HEK293 (cell line): Measurements from ENCODE around the gene NCCRP1.
A peak's percentile ranks its signal among the peaks of the same experiment; 100 is the strongest.
"Not testable (repeated sequence)": the region's sequence is repeated elsewhere in the genome, so short reads cannot be mapped to it uniquely, and the experiment has no call there.

Source experiments
- CTCF ChIA-PET: fragments of 350-600 bp; formaldehyde crosslinking; extraction: SDS; loops from one replicate; lab custom pipeline; 2021; ENCODE audit warnings: antibody characterized with exemption; lab: Yijun Ruan, JAX
- POLR2A ChIA-PET: fragments of 300-600 bp; formaldehyde crosslinking; extraction: SDS; loops from one replicate; lab custom pipeline; 2020; ENCODE audit warnings: antibody characterized with exemption, inconsistent platforms; lab: Yijun Ruan, JAX
- H3K27ac ChIP-seq: fragments of 200-500 bp; sonication (Bioruptor generic); 2 replicates; pipeline ENCODE4 v1.5.1; 2014; ENCODE audit warnings: low read depth, low read length, control low read depth, inconsistent platforms; ENCODE audit errors: extremely low read depth
- H3K36me3 ChIP-seq, 2 experiments: fragments of 200-500 bp in 1 of 2; sonication (Bioruptor generic) in 1 of 2; 1 replicate in 1 of 2; 2 replicates in 1 of 2; pipeline ENCODE4 v1.5.1; 2014 to 2017; ENCODE audit warnings: inconsistent platforms in 2 of 2, low read length in 2 of 2; ENCODE audit not compliant: control insufficient read depth in 2 of 2, insufficient read depth in 1 of 2
- H3K4me1 ChIP-seq: fragments of 200-500 bp; sonication (Bioruptor generic); 2 replicates; pipeline ENCODE4 v1.5.1; 2014; ENCODE audit warnings: mild to moderate bottlenecking, low read length, inconsistent platforms; ENCODE audit not compliant: control insufficient read depth, insufficient read depth
- H3K4me3 ChIP-seq: 2 replicates; pipeline ENCODE4 v1.5.1; 2011; ENCODE audit warnings: low read depth, mild to moderate bottlenecking, control low read depth, low read length, moderate library complexity
- H3K9me3 ChIP-seq: fragments of 200-500 bp; sonication (Bioruptor generic); 2 replicates; pipeline ENCODE4 v1.5.1; 2014; ENCODE audit warnings: low read depth, low read length, inconsistent platforms; ENCODE audit not compliant: control insufficient read depth, insufficient read depth
- GLIS1 ChIP-seq: fragments of 450-650 bp; formaldehyde crosslinking; IDR thresholded peaks from 2 replicates; pipeline ENCODE4 v1.5.1; 2016; ENCODE audit warnings: missing biosample characterization, missing genetic modification characterization
- KLF10 ChIP-seq: fragments of 450-650 bp; IDR thresholded peaks from 2 replicates; pipeline ENCODE4 v1.5.1; 2018; ENCODE audit warnings: missing biosample characterization, mild to moderate bottlenecking, missing genetic modification characterization
- RBAK ChIP-seq: fragments of 450-650 bp; formaldehyde crosslinking; IDR thresholded peaks from 2 replicates; pipeline ENCODE4 v1.5.1; 2016; ENCODE audit warnings: missing biosample characterization, missing genetic modification characterization
- SETDB1 ChIP-seq: IDR thresholded peaks from one replicate; pipeline ENCODE4 v1.6.1; 2017; ENCODE audit warnings: mild to moderate bottlenecking, low read length, moderate library complexity, mixed read lengths; ENCODE audit not compliant: insufficient read length
- SP2 ChIP-seq: fragments of 450-650 bp; formaldehyde crosslinking; IDR thresholded peaks from 2 replicates; pipeline ENCODE4 v1.5.1; 2016; ENCODE audit warnings: missing biosample characterization, missing genetic modification characterization
- ZFP3 ChIP-seq: fragments of 450-650 bp; formaldehyde crosslinking; IDR thresholded peaks from 2 replicates; pipeline ENCODE4 v1.5.1; 2016; ENCODE audit warnings: low read depth, missing biosample characterization, missing genetic modification characterization
- ZNF2 ChIP-seq: fragments of 450-650 bp; formaldehyde crosslinking; IDR thresholded peaks from 2 replicates; pipeline ENCODE4 v1.5.1; 2016; ENCODE audit warnings: missing biosample characterization, missing genetic modification characterization
- ZNF248 ChIP-seq: fragments of 450-650 bp; formaldehyde crosslinking; IDR thresholded peaks from 2 replicates; pipeline ENCODE4 v1.5.1; 2017; ENCODE audit warnings: missing biosample characterization, missing genetic modification characterization
- ZNF426 ChIP-seq: fragments of 450-650 bp; formaldehyde crosslinking; IDR thresholded peaks from 2 replicates; pipeline ENCODE4 v1.5.1; 2017; ENCODE audit warnings: missing biosample characterization, missing genetic modification characterization, mild to moderate bottlenecking, inconsistent platforms, moderate library complexity
- ZNF585B ChIP-seq: fragments of 450-650 bp; formaldehyde crosslinking; IDR thresholded peaks from 2 replicates; pipeline ENCODE4 v1.5.1; 2016; ENCODE audit warnings: missing biosample characterization, missing genetic modification characterization
- ZNF791 ChIP-seq: fragments of 450-650 bp; formaldehyde crosslinking; IDR thresholded peaks from 2 replicates; pipeline ENCODE4 v1.5.1; 2016; ENCODE audit warnings: missing biosample characterization, missing genetic modification characterization
- ZNF843 ChIP-seq: fragments of 450-650 bp; formaldehyde crosslinking; IDR thresholded peaks from 2 replicates; pipeline ENCODE4 v1.5.1; 2016; ENCODE audit warnings: missing biosample characterization, missing genetic modification characterization
- TF ChIP-seq, protein P1 (sequence below): fragments of 450-650 bp; formaldehyde crosslinking; IDR thresholded peaks from 2 replicates; pipeline ENCODE4 v1.5.1; 2016; ENCODE audit warnings: missing biosample characterization, missing genetic modification characterization
- TF ChIP-seq, protein P2 (sequence below): IDR thresholded peaks from 2 replicates; pipeline ENCODE4 v1.6.1; 2011; ENCODE audit warnings: mild to moderate bottlenecking, low read depth, low read length, borderline replicate concordance
- TF ChIP-seq, protein P3 (sequence below): fragments of 450-650 bp; formaldehyde crosslinking; IDR thresholded peaks from 2 replicates; pipeline ENCODE4 v1.5.1; 2016; ENCODE audit warnings: missing biosample characterization, missing genetic modification characterization, low read depth

NCCRP1 gene

DNA sequence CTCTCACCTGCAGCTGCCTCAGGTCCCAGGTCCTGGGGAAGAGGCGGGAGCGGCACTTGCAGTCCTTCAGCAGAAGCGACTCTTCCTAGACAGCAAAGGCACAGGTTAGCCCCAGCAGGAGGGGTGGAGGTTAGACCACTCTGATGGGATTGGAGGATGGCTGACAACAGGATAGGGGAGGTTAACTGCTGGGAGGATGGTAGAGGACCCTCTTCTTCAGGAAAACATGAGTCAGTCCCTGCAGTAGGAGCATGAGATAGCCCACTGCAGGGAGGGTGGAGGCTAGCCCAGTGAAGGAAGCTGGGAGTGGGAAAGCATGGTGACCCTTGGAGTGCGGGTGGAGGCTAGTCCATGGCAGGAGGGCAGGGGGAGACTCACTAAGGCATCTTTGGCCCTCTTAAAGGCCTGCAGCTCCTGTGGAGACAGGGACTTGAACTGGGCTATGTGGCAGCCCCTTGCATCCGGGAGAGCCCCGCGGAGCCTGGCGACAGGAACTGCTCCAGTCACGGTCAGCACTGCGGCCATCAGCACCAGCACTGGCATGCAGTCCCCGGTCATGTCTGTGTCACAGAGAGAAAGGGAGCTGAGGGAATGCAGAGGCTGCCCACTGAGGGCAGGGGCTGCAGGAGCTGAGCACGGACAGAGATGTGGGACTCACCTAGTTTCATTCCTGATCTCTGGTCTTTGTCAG, 47.8 kb downstream of the NCCRP1 start, which contains the start of gene IFNL3:
IFNL3 (minus strand) TSS at position 597 of the 691 bp plus-strand sequence; CDS start at position 558, 39 bp downstream.
- H3K4me1 ChIP-seq, POLR2A ChIA-PET, CTCF ChIA-PET, H3K9me3 ChIP-seq, H3K27ac ChIP-seq, H3K36me3 ChIP-seq, H3K4me3 ChIP-seq: not testable (repeated sequence)
- TF ChIP-seq, protein P1, sequence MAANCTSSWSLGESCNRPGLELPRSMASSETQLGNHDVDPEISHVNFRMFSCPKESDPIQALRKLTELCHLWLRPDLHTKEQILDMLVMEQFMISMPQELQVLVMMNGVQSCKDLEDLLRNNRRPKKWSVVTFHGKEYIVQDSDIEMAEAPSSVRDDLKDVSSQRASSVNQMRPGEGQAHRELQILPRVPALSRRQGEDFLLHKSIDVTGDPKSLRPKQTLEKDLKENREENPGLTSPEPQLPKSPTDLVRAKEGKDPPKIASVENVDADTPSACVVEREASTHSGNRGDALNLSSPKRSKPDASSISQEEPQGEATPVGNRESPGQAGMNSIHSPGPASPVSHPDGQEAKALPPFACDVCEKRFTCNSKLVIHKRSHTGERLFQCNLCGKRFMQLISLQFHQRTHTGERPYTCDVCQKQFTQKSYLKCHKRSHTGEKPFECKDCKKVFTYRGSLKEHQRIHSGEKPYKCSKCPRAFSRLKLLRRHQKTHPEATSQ (tag by site-specific recombination): peak; percentile 70; the same call in 1 of the 2 replicates

DNA sequence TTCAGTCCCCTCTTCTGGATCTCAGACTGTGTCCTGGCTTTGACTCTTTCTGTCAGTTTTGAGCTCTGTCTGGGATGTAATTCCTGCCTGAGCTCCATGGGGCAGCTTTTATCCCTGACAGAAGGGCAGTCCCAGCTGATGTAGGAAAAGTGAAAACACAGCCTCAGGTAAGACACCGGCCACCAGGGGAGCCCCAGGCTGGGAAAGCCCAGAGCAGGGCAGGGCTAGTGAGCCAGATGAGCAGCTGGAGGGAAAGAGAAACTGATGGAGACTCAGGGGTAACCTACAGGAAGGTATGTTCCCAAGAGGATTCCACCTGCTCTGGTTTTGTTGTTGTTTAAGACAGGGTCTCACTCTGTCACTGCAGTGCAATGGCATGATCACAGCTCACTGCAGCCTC, 48.4 kb downstream of the NCCRP1 start:
- H3K4me3 ChIP-seq, H3K4me1 ChIP-seq, H3K36me3 ChIP-seq, POLR2A ChIA-PET, H3K27ac ChIP-seq, H3K9me3 ChIP-seq: not testable (repeated sequence)
- CTCF ChIA-PET: interaction anchor here (0.6 kb wide), 1 partner anchor 94 kb away, joined by 3 read pairs; no protein-coding TSS in a partner anchor

DNA sequence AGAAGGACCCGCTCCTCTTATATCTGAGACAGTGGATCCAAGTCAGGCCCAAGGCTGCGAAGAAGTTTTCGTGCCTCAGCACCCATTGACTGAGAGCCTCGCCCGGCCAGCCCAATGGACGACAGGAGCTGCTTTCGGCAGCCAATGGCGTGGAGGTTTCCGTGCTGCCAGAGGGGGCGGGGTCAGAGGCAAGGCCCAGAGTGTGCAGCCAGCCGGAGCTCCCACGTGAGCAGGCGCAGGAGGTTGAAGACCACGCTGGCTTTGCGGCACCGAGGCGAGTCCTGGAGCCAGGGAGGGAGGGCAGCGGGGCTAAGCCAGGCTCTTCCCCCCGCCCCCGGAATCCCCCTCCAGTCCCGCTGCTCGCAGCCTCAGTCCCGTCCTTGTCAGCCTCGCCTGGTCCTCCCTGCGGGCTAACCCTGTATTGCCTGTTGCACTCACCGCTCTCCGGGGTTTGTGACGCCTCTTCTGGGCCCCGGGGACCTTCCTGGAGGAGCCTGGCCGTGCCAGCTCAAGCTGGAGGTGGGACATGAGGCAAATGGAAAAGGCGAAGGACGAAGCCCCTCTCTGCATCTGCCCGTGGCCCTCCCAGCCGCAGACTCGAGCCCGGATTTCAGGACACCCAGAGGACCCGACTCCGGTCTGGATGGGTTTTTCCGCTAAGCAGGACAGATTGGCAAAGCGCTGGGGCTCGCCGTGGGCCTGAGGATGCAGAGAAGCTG, 50.3 kb downstream of the NCCRP1 start:
- Histone ChIP-seq H3K9me3 (no peaks in the 10 kb centered on the region), H3K36me3 (no peaks in the 10 kb centered on the region), H3K4me1 (no peaks in the 10 kb centered on the region), H3K27ac (no peak overlapping the region), H3K4me3 (no peak overlapping the region)
- ChIA-PET CTCF (no interaction called here), POLR2A (interaction anchor here (0.6 kb wide), 2 partner anchors 44 to 329 kb away, joined by 3 read pairs; no protein-coding TSS in a partner anchor)
- TF ChIP-seq ZNF2 (tag by site-specific recombination) (no peak), SP2 (tag by site-specific recombination) (0 out of 2 replicates have a peak, but pooled peaks have one; percentile 7)

DNA sequence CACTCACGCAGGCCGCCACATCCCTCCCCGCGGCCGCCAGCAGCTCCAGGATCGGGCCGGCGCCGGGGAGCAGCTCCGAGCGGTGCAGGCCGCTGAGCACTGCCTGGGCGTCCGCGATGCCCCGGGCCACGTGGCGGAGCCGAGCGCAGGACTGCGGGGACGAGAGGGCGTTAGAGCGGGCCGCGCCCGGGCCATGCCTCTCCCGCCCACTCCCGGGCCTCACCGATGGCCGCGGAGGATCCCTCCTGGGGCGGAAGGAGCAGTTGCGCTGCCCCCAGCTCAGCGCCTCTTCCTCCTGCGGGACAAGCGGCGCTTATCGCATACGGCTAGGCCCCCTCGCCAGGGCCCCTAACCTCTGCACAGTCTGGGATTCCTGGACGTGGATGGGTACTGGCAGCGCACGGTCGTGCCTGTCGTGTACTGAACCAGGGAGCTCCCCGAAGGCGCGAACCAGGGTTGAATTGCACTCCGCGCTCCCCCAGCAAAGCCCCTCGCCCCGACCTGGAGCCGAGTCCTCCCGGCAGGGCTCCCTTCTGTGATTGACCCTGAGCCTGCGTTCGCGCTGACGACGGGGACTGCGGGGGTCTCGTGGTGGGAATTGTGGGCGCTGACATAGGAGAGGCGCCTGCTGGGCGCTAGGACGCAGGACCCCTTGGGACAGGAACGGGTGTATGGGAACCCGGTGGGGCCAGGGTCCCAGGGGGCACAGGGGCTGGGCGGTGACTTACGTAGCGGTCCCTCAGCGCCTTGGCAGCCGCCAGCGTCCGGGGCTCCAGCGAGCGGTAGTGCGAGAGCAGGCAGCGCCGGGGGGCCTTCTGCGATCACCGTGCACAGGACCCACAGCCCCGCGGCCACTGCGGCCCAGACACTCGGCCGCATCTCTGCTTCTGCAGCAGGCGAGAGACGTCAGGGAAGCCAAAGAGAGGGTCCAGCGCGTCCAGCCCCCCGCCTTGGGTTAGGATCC, 51.2 kb downstream of the NCCRP1 start:
- TF ChIP-seq ZFP3: no peak
- TF ChIP-seq, protein P2, sequence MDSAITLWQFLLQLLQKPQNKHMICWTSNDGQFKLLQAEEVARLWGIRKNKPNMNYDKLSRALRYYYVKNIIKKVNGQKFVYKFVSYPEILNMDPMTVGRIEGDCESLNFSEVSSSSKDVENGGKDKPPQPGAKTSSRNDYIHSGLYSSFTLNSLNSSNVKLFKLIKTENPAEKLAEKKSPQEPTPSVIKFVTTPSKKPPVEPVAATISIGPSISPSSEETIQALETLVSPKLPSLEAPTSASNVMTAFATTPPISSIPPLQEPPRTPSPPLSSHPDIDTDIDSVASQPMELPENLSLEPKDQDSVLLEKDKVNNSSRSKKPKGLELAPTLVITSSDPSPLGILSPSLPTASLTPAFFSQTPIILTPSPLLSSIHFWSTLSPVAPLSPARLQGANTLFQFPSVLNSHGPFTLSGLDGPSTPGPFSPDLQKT: no peak
- H3K27ac ChIP-seq: no peak overlapping the region
- POLR2A ChIA-PET: interaction anchor here (0.6 kb wide), 1 partner anchor 43 kb away, joined by 3 read pairs; no protein-coding TSS in a partner anchor
- peaks cover 2% of the 10 kb centered on the region; the same call in 1 of the 2 replicates for H3K4me1 ChIP-seq
- no peaks in the 10 kb centered on the region for H3K36me3 ChIP-seq
- H3K9me3 ChIP-seq: no peaks in the 10 kb centered on the region
- H3K4me3 ChIP-seq: no peak overlapping the region
- CTCF ChIA-PET: no interaction called here

DNA sequence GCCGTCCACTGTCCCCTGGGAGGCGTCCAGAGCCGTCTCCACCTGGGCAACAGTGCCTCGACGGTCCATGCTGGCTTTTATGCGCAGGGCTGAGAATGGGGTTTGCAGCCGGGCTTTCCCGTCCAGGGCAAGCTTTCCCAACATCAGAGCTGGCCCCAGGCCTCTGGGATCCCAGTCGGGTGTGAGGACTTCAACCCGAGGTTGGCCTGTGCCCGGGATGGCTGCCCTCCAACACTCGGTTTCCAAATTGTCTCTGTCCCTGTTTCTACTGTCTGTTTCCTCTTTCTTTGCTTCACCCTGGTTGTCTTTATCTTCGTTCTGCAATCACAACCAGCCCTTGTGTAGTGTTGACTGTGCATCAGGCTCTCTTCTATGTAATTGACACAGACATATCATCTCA, 52.0 kb downstream of the NCCRP1 start, which contains the start of gene IFNL4:
IFNL4 (minus strand) TSS at position 51 of the 400 bp plus-strand sequence.
- H3K36me3 ChIP-seq: no peaks in the 10 kb centered on the region
- H3K4me3 ChIP-seq: no peak within 1 kb of the TSS
- peaks cover 2% of the 10 kb centered on the region; the same call in 1 of the 2 replicates for H3K4me1 ChIP-seq
- no peak for TF ChIP-seq KLF10 (tag by site-specific recombination)
- no peak for TF ChIP-seq ZNF843 (tag by site-specific recombination)
- TF ChIP-seq ZNF2 (tag by site-specific recombination): no peak
- TF ChIP-seq, protein P3, sequence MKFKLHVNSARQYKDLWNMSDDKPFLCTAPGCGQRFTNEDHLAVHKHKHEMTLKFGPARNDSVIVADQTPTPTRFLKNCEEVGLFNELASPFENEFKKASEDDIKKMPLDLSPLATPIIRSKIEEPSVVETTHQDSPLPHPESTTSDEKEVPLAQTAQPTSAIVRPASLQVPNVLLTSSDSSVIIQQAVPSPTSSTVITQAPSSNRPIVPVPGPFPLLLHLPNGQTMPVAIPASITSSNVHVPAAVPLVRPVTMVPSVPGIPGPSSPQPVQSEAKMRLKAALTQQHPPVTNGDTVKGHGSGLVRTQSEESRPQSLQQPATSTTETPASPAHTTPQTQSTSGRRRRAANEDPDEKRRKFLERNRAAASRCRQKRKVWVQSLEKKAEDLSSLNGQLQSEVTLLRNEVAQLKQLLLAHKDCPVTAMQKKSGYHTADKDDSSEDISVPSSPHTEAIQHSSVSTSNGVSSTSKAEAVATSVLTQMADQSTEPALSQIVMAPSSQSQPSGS (tag by site-specific recombination): no peak
- TF ChIP-seq GLIS1 (tag by site-specific recombination): no peak
- no peak for TF ChIP-seq ZNF248 (tag by site-specific recombination)
- TF ChIP-seq ZNF585B (tag by site-specific recombination): no peak
- TF ChIP-seq ZNF791 (tag by site-specific recombination): no peak
- no peak for TF ChIP-seq SETDB1
- no peak for TF ChIP-seq RBAK (tag by site-specific recombination)
- TF ChIP-seq ZNF426 (tag by site-specific recombination): no peak
- POLR2A ChIA-PET: interaction anchor here (0.7 kb wide), 1 partner anchor 11 kb away, joined by 6 read pairs; no protein-coding TSS in a partner anchor
- no peak within 1 kb of the TSS for H3K27ac ChIP-seq
- no peaks in the 10 kb centered on the region for H3K9me3 ChIP-seq
- CTCF ChIA-PET: interaction anchor here (0.5 to 1.6 kb wide), 2 partner anchors 37 to 890 kb away, joined by 3 to 4 read pairs; no protein-coding TSS in a partner anchor
